ENCODE results near the gene RSPO4.
"Not testable (repeated sequence)": the region's sequence is repeated elsewhere in the genome, so short reads cannot be mapped to it uniquely, and the experiment has no call there.

RSPO4 gene

GRCh38 chr20:1026214-1026613, 24.1 kb upstream of the RSPO4 start:
- H3K4me3 ChIP-seq (ENCODE audit: low read length); H3K4me1 ChIP-seq (ENCODE audit: control insufficient read depth, insufficient read depth, low read length); H3K9me3 ChIP-seq (ENCODE audit: control insufficient read depth, insufficient read depth, low read length); DNase-seq (ENCODE audit: low read depth, low spot score); H3K27me3 ChIP-seq (ENCODE audit: control insufficient read depth, insufficient read depth, low read length); H3K27ac ChIP-seq (ENCODE audit: low read length); H3K36me3 ChIP-seq (ENCODE audit: control insufficient read depth, insufficient read depth, low read length): not testable (repeated sequence)
- no CpG with 5 or more reads among the region's 2 CpGs for WGBS (ENCODE audit: insufficient coverage, insufficient read length)

- H3K4me1 ChIP-seq (ENCODE audit: control insufficient read depth, insufficient read depth, low read length), result no peaks in the 10 kb centered on the region
- no peak overlapping the region for H3K27ac ChIP-seq (ENCODE audit: low read length)
- DNase-seq (ENCODE audit: low read depth, low spot score), result no peak
- H3K36me3 ChIP-seq (ENCODE audit: control insufficient read depth, insufficient read depth, low read length), result no peaks in the 10 kb centered on the region
- H3K9me3 ChIP-seq (ENCODE audit: control insufficient read depth, insufficient read depth, low read length), result no peaks in the 10 kb centered on the region
- H3K27me3 ChIP-seq (ENCODE audit: control insufficient read depth, insufficient read depth, low read length), result no peaks in the 10 kb centered on the region
- H3K4me3 ChIP-seq (ENCODE audit: low read length), result no peak overlapping the region
Observed at GRCh38 chr20:1022871-1023270, 20.8 kb upstream of the RSPO4 start.

GRCh38 chr20:1020614-1021013, 18.5 kb upstream of the RSPO4 start:
- WGBS (ENCODE audit: insufficient coverage, insufficient read length), result no CpG with 5 or more reads among the region's 5 CpGs
- no peaks in the 10 kb centered on the region for H3K27me3 ChIP-seq (ENCODE audit: control insufficient read depth, insufficient read depth, low read length)
- H3K36me3 ChIP-seq (ENCODE audit: control insufficient read depth, insufficient read depth, low read length), result no peaks in the 10 kb centered on the region

GRCh38 chr20:1019344-1019743, 17.2 kb upstream of the RSPO4 start:
- Histone ChIP-seq H3K9me3 (ENCODE audit: control insufficient read depth, insufficient read depth, low read length) (no peaks in the 10 kb centered on the region), H3K4me1 (ENCODE audit: control insufficient read depth, insufficient read depth, low read length) (no peaks in the 10 kb centered on the region), H3K36me3 (ENCODE audit: control insufficient read depth, insufficient read depth, low read length) (no peaks in the 10 kb centered on the region), H3K4me3 (ENCODE audit: low read length) (no peak overlapping the region), H3K27me3 (ENCODE audit: control insufficient read depth, insufficient read depth, low read length) (no peaks in the 10 kb centered on the region), H3K27ac (ENCODE audit: low read length) (no peak overlapping the region)
- DNase-seq (ENCODE audit: low read depth, low spot score), result no peak
- WGBS (ENCODE audit: insufficient coverage, insufficient read length), result 50% methylated on average over 2 of the region's 2 CpGs

More at GRCh38 chr20:1020614-1021013, 18.5 kb upstream of the RSPO4 start:
- no peak overlapping the region for H3K4me3 ChIP-seq (ENCODE audit: low read length)
- H3K4me1 ChIP-seq (ENCODE audit: control insufficient read depth, insufficient read depth, low read length), result no peaks in the 10 kb centered on the region
- no peak for DNase-seq (ENCODE audit: low read depth, low spot score)
- H3K27ac ChIP-seq (ENCODE audit: low read length), result no peak overlapping the region
- no peaks in the 10 kb centered on the region for H3K9me3 ChIP-seq (ENCODE audit: control insufficient read depth, insufficient read depth, low read length)

- H3K36me3 ChIP-seq (ENCODE audit: control insufficient read depth, insufficient read depth, low read length), result no peaks in the 10 kb centered on the region
- no peaks in the 10 kb centered on the region for H3K9me3 ChIP-seq (ENCODE audit: control insufficient read depth, insufficient read depth, low read length)
- no peak overlapping the region for H3K27ac ChIP-seq (ENCODE audit: low read length)
- DNase-seq (ENCODE audit: low read depth, low spot score), result no peak
- H3K4me1 ChIP-seq (ENCODE audit: control insufficient read depth, insufficient read depth, low read length), result no peaks in the 10 kb centered on the region
- H3K27me3 ChIP-seq (ENCODE audit: control insufficient read depth, insufficient read depth, low read length), result no peaks in the 10 kb centered on the region
- no CpG with 5 or more reads among the region's 5 CpGs for WGBS (ENCODE audit: insufficient coverage, insufficient read length)
- no peak overlapping the region for H3K4me3 ChIP-seq (ENCODE audit: low read length)
Observed at GRCh38 chr20:1017677-1018076, 15.6 kb upstream of the RSPO4 start.

- Histone ChIP-seq H3K9me3 (ENCODE audit: control insufficient read depth, insufficient read depth, low read length) (no peaks in the 10 kb centered on the region), H3K27ac (ENCODE audit: low read length) (no peak overlapping the region), H3K27me3 (ENCODE audit: control insufficient read depth, insufficient read depth, low read length) (no peaks in the 10 kb centered on the region), H3K4me1 (ENCODE audit: control insufficient read depth, insufficient read depth, low read length) (no peaks in the 10 kb centered on the region), H3K36me3 (ENCODE audit: control insufficient read depth, insufficient read depth, low read length) (no peaks in the 10 kb centered on the region), H3K4me3 (ENCODE audit: low read length) (no peak overlapping the region)
- no CpG with 5 or more reads among the region's 1 CpG for WGBS (ENCODE audit: insufficient coverage, insufficient read length)
- DNase-seq (ENCODE audit: low read depth, low spot score), result no peak
Observed at GRCh38 chr20:1015181-1015580, 13.1 kb upstream of the RSPO4 start.

- no peak for DNase-seq (ENCODE audit: low read depth, low spot score)
- Histone ChIP-seq H3K27ac (ENCODE audit: low read length) (no peak overlapping the region), H3K27me3 (ENCODE audit: control insufficient read depth, insufficient read depth, low read length) (no peaks in the 10 kb centered on the region), H3K36me3 (ENCODE audit: control insufficient read depth, insufficient read depth, low read length) (no peaks in the 10 kb centered on the region), H3K4me1 (ENCODE audit: control insufficient read depth, insufficient read depth, low read length) (no peaks in the 10 kb centered on the region), H3K4me3 (ENCODE audit: low read length) (no peak overlapping the region), H3K9me3 (ENCODE audit: control insufficient read depth, insufficient read depth, low read length) (no peaks in the 10 kb centered on the region)
- WGBS (ENCODE audit: insufficient coverage, insufficient read length), result no CpG with 5 or more reads among the region's 7 CpGs
Observed at GRCh38 chr20:1014471-1014870, 12.4 kb upstream of the RSPO4 start.

GRCh38 chr20:1013566-1014340, 11.6 kb upstream of the RSPO4 start:
- no CpG with 5 or more reads among the region's 7 CpGs for WGBS (ENCODE audit: insufficient coverage, insufficient read length)
- no peaks in the 10 kb centered on the region for H3K9me3 ChIP-seq (ENCODE audit: control insufficient read depth, insufficient read depth, low read length)
- H3K4me1 ChIP-seq (ENCODE audit: control insufficient read depth, insufficient read depth, low read length), result no peaks in the 10 kb centered on the region
- H3K27me3 ChIP-seq (ENCODE audit: control insufficient read depth, insufficient read depth, low read length), result no peaks in the 10 kb centered on the region
- DNase-seq (ENCODE audit: low read depth, low spot score), result no peak
- no peak overlapping the region for H3K4me3 ChIP-seq (ENCODE audit: low read length)
- no peak overlapping the region for H3K27ac ChIP-seq (ENCODE audit: low read length)
- no peaks in the 10 kb centered on the region for H3K36me3 ChIP-seq (ENCODE audit: control insufficient read depth, insufficient read depth, low read length)

GRCh38 chr20:1012359-1013168, 10.5 kb upstream of the RSPO4 start:
- WGBS (ENCODE audit: insufficient coverage, insufficient read length), result no CpG with 5 or more reads among the region's 10 CpGs

GRCh38 chr20:1010659-1011058, 8.5 kb upstream of the RSPO4 start:
- Histone ChIP-seq H3K27me3 (ENCODE audit: control insufficient read depth, insufficient read depth, low read length) (no peaks in the 10 kb centered on the region), H3K9me3 (ENCODE audit: control insufficient read depth, insufficient read depth, low read length) (no peaks in the 10 kb centered on the region), H3K4me1 (ENCODE audit: control insufficient read depth, insufficient read depth, low read length) (no peaks in the 10 kb centered on the region), H3K36me3 (ENCODE audit: control insufficient read depth, insufficient read depth, low read length) (no peaks in the 10 kb centered on the region), H3K27ac (ENCODE audit: low read length) (no peak overlapping the region), H3K4me3 (ENCODE audit: low read length) (no peak overlapping the region)
- no peak for DNase-seq (ENCODE audit: low read depth, low spot score)
- WGBS (ENCODE audit: insufficient coverage, insufficient read length), result no CpG with 5 or more reads among the region's 6 CpGs

More at GRCh38 chr20:1012359-1013168, 10.5 kb upstream of the RSPO4 start:
- Histone ChIP-seq H3K4me1 (ENCODE audit: control insufficient read depth, insufficient read depth, low read length) (no peaks in the 10 kb centered on the region), H3K36me3 (ENCODE audit: control insufficient read depth, insufficient read depth, low read length) (no peaks in the 10 kb centered on the region), H3K9me3 (ENCODE audit: control insufficient read depth, insufficient read depth, low read length) (no peaks in the 10 kb centered on the region), H3K27ac (ENCODE audit: low read length) (no peak overlapping the region), H3K4me3 (ENCODE audit: low read length) (no peak overlapping the region), H3K27me3 (ENCODE audit: control insufficient read depth, insufficient read depth, low read length) (no peaks in the 10 kb centered on the region)
- DNase-seq (ENCODE audit: low read depth, low spot score), result no peak

Data from iPS DF 6.9 (cell line).